GM18870 (cell line): ENCODE measurements around the gene LTBP3.

Experiments
- ATAC-seq: cut with Tn5 transposase; IDR thresholded peaks from one replicate; pipeline ENCODE4 v1.9.1; 2021; ENCODE audit warnings: moderate library complexity; ENCODE audit not compliant: unreplicated experiment

The LTBP3 gene

GRCh38 chr11:65555693-65556231, 2.4 kb downstream of the LTBP3 start:
- ATAC-seq = no peak

DNA sequence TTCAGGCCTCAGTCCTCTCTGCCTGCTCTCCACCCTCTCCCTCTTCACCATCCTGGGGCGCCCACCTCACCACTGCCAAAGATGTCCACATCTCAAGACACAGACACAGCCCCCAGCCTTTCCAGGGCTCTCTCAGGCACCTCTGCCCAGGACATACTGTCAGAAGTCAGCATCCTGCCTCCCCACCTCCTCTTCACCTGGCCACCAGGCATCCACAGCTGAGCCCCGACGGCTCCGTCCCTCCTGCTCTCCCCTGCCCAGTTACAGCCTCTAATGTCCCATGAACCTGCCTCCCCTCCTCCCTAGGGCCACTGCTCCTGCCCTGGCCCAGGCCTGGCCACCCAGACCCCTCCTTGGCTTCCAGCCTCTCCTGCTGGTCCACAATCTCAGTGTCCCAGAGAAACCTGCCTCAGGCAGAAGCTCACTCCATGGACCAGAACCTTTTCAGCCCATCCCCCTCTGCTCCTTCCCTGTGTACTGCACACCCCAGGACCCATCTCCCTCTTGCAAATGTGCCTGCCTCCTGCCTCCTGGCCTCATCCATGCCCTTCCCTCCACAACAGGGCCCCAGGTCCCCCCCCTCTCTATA, 3.2 kb downstream of the LTBP3 start:
- no peak for ATAC-seq

- no peak for ATAC-seq
Measured at GRCh38 chr11:65554057-65554818, 3.9 kb downstream of the LTBP3 start.

GRCh38 chr11:65553301-65554001, 4.7 kb downstream of the LTBP3 start:
- ATAC-seq = no peak

DNA sequence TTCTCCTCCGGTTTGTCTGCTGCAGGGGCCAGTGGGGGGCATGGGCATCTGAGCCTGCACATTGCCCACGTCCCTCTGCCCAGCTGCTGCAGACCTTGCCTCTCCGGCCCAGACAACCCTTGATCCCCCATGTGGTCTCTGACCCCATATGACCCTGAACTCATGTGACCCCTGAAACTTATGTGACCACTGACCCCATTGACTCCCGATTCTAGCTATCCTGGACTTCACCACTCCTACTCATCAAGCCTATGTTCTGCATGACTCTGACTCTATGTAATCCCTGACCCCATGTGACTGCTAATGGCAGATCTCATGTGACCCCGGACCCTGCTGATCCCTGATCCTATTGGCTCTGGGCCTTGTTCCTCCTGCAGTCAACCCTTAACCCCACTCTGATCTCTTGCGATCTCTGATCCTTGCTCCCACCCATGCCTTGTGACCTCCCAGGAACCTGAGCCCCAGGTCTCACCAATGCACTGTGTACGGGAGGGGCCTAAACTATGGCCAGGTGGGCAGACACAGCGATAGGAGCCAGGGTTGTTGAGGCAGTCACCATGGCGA, 5.7 kb downstream of the LTBP3 start:
- no peak for ATAC-seq

DNA sequence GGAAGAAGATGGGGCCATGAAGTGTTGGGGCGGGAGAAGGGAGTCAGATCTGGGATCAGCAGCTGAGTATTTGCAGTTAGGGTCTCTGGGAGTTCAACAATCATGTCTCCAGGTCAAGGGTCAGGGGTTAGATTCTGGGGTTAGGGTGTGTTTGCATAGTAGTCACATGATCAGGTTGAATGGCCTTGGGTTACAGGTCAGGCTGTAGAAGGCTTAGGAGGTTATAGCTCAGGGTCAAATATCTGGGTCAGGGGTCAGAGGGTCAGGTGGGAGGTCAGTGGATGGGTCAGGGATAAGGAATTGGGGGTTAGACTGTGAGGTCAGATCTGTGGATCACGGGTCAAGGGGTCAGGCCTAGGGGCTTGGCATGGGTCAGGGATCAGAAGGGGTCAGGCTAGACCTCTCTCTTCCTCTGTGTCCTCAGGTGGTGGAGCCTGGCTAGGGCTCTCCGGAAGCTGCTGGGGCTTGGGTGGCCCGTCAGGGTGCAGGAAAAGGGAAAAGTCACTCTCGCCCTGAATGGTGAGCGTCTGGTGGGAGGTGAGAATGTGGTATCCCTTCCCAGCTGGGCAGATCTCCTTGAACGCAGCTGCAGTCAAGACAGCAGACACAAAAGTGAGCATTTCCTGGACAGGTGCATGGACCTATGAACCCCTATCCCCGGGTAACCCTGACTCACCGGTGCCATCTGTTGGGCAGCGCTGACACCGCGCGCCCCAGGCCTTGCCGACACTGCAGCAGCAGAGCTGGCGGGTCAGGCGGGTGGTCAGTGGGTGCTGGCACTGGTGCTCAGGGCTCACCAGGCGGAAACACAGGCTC, 6.4 kb downstream of the LTBP3 start:
- peak; percentile 55 for ATAC-seq

DNA sequence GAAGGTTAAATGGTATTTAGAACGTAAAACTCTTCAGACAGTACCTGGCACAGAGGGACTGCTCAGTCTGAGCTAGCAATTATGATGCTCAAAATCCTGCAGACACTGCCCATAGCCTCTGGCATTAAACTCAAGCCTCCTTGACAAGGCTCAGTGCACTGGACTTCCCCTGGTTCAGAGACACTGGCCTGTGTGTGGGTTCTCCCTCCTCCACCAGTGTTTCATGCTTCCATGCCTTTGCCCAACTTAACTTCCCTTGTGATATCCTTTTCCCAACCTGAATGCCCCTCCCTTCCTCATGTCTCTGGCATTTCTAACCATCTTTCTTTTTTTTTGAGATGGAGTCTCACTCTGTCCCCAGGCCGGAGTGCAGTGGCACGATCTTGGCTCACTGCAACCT, 9.1 kb downstream of the LTBP3 start:
- ATAC-seq = no peak

- no peak for ATAC-seq
Measured at GRCh38 chr11:65548395-65548794, 9.8 kb downstream of the LTBP3 start.

- ATAC-seq = no peak
Measured at GRCh38 chr11:65547446-65548125, 10.6 kb downstream of the LTBP3 start.

GRCh38 chr11:65546217-65546958, 11.8 kb downstream of the LTBP3 start:
- ATAC-seq = no peak

DNA sequence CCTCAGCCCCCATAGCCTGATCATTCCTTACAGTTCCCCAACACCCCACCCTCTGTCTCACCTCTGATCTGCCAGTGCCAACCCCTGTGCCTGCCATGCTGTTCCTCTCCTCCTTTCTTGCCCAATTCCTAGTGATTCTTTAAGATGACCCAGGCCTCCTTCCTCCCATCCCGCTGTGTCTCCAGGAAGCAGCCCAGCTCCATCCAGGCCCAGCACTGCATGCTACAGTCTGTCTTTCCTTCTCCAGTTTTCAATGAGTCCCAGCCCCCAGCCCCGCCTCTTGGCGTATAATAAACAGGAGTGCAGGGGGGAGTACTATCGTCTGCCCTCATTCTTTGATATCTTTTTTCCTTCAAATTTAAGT, 12.3 kb downstream of the LTBP3 start:
- no peak for ATAC-seq

DNA sequence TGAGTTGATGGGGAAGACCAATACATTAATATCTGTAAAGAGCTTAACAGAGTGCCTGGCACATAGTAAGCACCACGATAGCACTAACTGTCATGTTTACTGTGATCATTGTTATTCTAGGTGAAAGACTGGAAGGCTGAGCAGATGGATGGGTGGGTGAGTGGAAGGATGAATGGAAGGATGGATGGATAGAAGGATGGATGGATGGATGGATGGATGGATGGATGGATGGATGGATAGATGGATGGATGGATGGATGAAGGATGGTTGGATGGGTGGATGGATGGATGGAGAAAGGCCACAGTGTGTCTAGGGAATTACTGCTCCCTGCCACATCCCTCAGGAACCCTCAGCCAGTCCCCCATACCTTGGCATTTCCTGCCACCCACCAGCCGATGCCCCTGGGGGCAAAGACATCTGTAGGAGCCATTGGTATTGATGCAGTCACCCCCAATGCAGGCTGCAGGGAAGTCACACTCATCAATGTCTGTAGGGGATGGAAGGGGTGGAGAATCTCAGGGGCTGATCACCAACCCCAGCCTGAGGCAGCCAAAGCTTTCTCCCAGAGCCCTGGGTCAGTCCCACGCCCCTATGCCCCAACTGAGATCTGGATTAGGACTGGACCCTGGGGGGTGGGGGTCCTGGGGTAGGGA, 15.3 kb downstream of the LTBP3 start:
- ATAC-seq = no peak

DNA sequence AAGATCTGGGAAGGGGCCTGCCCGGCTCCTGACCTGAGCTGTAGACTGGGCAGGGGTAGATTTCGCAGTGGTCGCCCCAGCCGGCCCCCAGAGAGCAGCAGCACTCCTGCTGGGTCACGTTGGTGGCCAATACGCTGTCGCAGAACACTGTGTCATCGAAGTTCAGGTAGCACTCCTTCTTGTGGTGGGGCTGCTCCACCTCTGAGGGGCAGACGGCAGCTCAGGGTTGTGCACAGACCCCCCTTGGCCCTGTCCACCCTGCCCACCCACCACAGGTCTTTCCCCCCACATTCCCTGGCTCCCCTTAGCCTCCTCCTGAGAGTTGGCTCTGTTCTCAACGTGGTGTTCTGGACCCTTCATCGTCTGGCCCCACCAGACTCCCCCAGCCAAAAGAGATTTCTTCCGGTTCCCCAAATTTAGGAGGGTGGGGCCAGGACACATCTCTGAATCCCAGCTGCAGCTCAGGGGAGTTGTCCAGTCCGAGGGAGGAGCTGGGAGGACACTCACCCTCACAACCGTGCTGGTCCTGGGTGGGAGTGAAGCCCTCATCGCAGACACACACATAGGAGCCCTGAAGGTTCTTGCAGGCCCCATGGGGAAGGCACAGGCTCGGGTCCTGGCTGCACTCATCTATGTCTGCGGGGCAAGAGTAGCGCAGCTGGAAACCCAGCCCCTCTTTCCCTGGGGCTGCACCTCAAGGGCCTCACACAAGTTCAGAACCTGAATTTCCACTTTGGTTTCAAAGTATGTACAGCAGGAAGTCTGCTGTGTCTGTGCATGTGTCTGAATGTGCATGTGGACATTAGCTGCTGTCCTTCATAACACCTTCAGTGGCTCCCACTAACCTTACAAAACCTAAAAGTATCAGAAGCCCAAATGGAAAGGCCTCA, 16.8 kb downstream of the LTBP3 start:
- no peak for ATAC-seq

- peak; percentile 39 for ATAC-seq
Measured at GRCh38 chr11:65540290-65541092, 17.7 kb downstream of the LTBP3 start.

DNA sequence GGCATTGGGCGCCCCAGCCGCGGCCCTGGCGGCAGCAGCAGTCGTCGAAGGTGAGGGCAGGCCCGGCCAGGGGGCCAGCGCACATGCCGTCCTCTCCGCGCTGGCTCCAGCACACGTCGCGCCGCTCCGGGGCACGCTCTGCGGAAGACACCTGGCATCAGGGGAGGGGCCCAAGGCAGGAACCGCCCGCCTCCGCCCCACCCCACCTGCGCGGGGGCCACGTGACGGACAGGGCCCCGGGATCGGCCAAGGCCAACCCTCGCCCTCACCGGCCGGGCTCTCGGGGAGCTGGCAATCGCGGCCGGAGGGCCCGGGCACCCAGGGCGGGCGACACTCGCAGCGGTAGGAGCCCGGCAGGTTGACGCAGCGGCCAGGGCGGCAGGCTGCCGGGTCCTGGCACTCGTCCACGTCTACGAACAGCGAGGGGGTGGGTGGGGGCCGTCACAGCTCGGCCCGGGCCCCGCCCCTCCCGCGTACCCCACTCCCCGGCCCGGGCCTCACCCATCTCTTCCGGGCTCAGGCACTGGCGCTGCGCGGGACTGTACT, 18.3 kb downstream of the LTBP3 start:
- no peak for ATAC-seq

- no peak for ATAC-seq
Measured at GRCh38 chr11:65538915-65539743, 19.0 kb downstream of the LTBP3 start.
